ENCODE measurements around the gene ZNF664.

The ZNF664 gene

GRCh38 chr12:124059752-124060151 lies 86.7 kb downstream of the ZNF664 start:
- no peaks in the 10 kb centered on the region for H3K36me3 ChIP-seq (ENCODE audit: insufficient read depth)
- H3K4me3 ChIP-seq (IDR thresholded peaks at IDR 0.05; ENCODE audit: insufficient read depth, low read depth, low read length): no peak overlapping the region
- no peak overlapping the region for H3K4me2 ChIP-seq
- no peaks in the 10 kb centered on the region for H3K4me1 ChIP-seq (ENCODE audit: low read depth, poor library complexity, severe bottlenecking)
- no peak overlapping the region for H2AFZ ChIP-seq (ENCODE audit: low read depth)
- no peak overlapping the region for H3K27ac ChIP-seq
- H3K27me3 ChIP-seq (ENCODE audit: insufficient read depth, low read depth): no peaks in the 10 kb centered on the region
- H3K79me2 ChIP-seq (ENCODE audit: insufficient read depth, low read depth): no peaks in the 10 kb centered on the region
- no peaks in the 10 kb centered on the region for H4K20me1 ChIP-seq (ENCODE audit: insufficient read depth)
- no peak overlapping the region for H3K9ac ChIP-seq
- no peak for TF ChIP-seq CTCF (conservative IDR thresholded peaks at IDR 0.05; ENCODE audit: low read depth, low read length)
